IMR-90 (cell line): Measurements from ENCODE around the gene ALAS2.

ENCODE experiments used
- BHLHE40 ChIP-seq: fragments of 150-350 bp; IDR thresholded peaks from 2 replicates; pipeline ENCODE4 v1.6.1; 2016; ENCODE audit warnings: mild to moderate bottlenecking, low read depth, low read length
- CEBPB ChIP-seq: IDR thresholded peaks from 2 replicates; pipeline ENCODE4 v1.6.1; 2012; ENCODE audit warnings: low read depth, low read length, improper control_type of control experiment
- CTCF ChIP-seq: conservative IDR thresholded peaks from 2 replicates; pipeline ENCODE4 v1.5.1; 2012; ENCODE audit warnings: mild to moderate bottlenecking, low read depth, low read length, improper control_type of control experiment
- FOS ChIP-seq: fragments of 150-350 bp; IDR thresholded peaks from 2 replicates; pipeline ENCODE4 v1.6.1; 2016; ENCODE audit warnings: low read depth, low read length
- MAFK ChIP-seq: IDR thresholded peaks from 2 replicates; pipeline ENCODE4 v1.6.1; 2012; ENCODE audit warnings: low read depth, low read length, improper control_type of control experiment
- MAZ ChIP-seq: IDR thresholded peaks from 2 replicates; pipeline ENCODE4 v1.6.1; 2012; ENCODE audit warnings: low read depth, mild to moderate bottlenecking, low read length, improper control_type of control experiment, moderate library complexity, borderline replicate concordance
- MXI1 ChIP-seq: IDR thresholded peaks from 2 replicates; pipeline ENCODE4 v1.6.1; 2012; ENCODE audit warnings: low read depth, mild to moderate bottlenecking, low read length, moderate library complexity, borderline replicate concordance
- NFE2L2 ChIP-seq: fragments of 150-350 bp; IDR thresholded peaks from 2 replicates; pipeline ENCODE4 v1.6.1; 2016; ENCODE audit warnings: low read depth, mild to moderate bottlenecking, low read length
- POLR2A ChIP-seq: IDR thresholded peaks from 2 replicates; pipeline ENCODE4 v1.6.1; 2012; ENCODE audit warnings: mild to moderate bottlenecking, low read depth, low read length
- RAD21 ChIP-seq: IDR thresholded peaks from 2 replicates; pipeline ENCODE4 v1.6.1; 2012; ENCODE audit warnings: low read length, improper control_type of control experiment
- RCOR1 ChIP-seq: IDR thresholded peaks from 2 replicates; pipeline ENCODE4 v1.6.1; 2012; ENCODE audit warnings: mild to moderate bottlenecking, low read length, improper control_type of control experiment; ENCODE audit not compliant: insufficient replicate concordance
- RFX5 ChIP-seq: IDR thresholded peaks from 2 replicates; pipeline ENCODE4 v1.8.0; 2012; ENCODE audit warnings: low read depth, mild to moderate bottlenecking, low read length, moderate library complexity
- SMC3 ChIP-seq: fragments of 150-350 bp; IDR thresholded peaks from 2 replicates; pipeline ENCODE4 v1.6.1; 2016; ENCODE audit warnings: low read depth, mild to moderate bottlenecking, antibody characterized with exemption, low read length, moderate library complexity
- USF2 ChIP-seq: fragments of 150-350 bp; IDR thresholded peaks from 2 replicates; pipeline ENCODE4 v1.6.1; 2017; ENCODE audit warnings: mild to moderate bottlenecking, antibody characterized with exemption, low read length, low read depth

- TF ChIP-seq POLR2A (no peak), MAZ (no peak), FOS (no peak), BHLHE40 (no peak), CTCF (no peak), MAFK (no peak), RCOR1 (no peak), NFE2L2 (no peak), SMC3 (no peak), CEBPB (no peak), RAD21 (no peak), MXI1 (no peak), USF2 (no peak), RFX5 (no peak)
Measured at GRCh38 chrX:55072286-55072685, 41.5 kb upstream of the ALAS2 start.
